ENCODE data around the gene KIAA1958. TPM values are rescaled to one million over a fixed set of nuclear protein-coding genes. Genes with fewer than 3 reads are reported as not detected.
A peak's percentile ranks its signal among the peaks of the same experiment; 100 is the strongest.

Gene KIAA1958
- 1 to 10 TPM in 5 of 6 donors, not detected in 1; 2.0 to 5.3 (median 2.7) TPM for polyA plus RNA-seq (ENCODE audit: low read depth in 6 of 6)

DNA sequence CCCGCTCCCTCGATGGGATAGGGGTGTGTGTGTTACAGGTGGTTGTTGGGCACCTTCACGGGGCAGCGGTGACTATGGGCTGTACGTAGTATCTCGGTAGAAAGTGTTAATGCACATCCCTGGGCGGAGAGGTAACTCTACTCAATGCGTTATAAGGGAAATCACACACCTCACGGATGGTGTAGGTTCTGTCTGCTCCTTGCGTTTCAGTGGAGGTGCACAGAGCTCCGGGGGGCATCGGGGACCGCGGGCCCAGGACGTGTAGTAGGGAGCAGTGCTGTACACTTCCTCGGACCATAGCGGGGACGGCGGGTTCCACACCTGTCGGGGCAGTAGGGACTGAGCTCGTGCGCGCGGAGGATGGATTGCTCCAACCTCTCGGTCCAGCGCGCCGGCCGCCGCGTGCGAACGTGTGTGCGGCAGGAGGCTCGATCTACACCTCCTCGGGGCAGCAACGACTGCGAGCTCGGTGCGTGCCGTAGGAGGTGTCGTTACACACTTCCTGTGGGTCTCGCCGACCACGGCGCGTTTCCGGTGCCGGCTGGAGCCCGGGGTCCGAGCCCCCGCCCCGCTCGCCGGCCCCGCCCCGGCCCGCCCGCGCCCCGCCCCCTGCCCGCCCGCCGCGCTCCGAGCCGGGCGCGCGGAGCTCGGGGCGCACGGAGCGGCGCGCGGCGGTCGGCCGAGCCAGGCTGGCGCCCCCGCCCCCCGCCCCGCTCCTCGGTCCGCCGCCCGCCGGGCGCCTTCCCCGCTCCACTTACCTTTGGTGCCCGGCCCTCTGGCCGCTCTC is at the start of gene KIAA1958:
Gene KIAA1958, plus strand, starts transcription at position 607 of the 787 bp plus-strand sequence. CDS start 87,254 bp downstream, outside the sequence.
- ATAC-seq (ENCODE audit: low read depth in 2 of 2) = peak; percentile 86 to 87
- Mint-ChIP-seq H3K27ac (peak within 1 kb of the TSS; percentile 94 to 99 (median 97)), H3K4me3 (peak within 1 kb of the TSS; percentile 93 to 98 (median 97)), H3K36me3 (no peaks in the 10 kb centered on the region), H3K4me1 (peaks cover 14 to 17% (median 14%) of the 10 kb centered on the region in 3 donors), H3K27me3 (no peaks in the 10 kb centered on the region), H3K9me3 (no peaks in the 10 kb centered on the region)
- DNase-seq = peak; percentile 77

GRCh38 chr9:112437406-112437805 is 49.2 kb upstream of the KIAA1958 start:
- Mint-ChIP-seq H3K27ac (no peak overlapping the region), H3K36me3 (peaks cover 0 to 8% of the 10 kb centered on the region in 2 donors), H3K4me1 (peaks cover 0 to 3% (median 0%) of the 10 kb centered on the region in 3 donors), H3K4me3 (no peak overlapping the region), H3K9me3 (no peaks in the 10 kb centered on the region), H3K27me3 (no peaks in the 10 kb centered on the region)
- no peak for DNase-seq
- ATAC-seq (ENCODE audit: low read depth in 2 of 2) = no peak

DNA sequence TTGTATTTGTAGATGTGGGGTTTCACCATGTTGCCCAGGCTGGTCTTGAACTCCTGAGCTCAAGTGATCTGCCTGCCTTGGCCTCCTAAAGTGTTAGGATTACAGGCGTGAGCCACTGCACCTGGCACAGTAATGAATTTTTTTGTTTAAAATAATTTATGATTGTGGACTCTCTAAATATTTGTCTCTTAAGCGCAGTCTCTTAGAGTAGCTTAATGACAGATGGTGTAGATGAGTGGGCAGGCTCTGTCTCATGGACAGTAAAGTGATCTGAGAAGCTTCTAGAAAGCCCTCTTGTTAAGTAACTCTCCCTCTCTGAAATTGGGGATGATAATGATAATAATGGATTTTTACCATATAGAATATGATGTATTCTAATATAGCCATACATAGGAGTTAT is 47.5 kb upstream of the KIAA1958 start:
- no peak for ATAC-seq (ENCODE audit: low read depth in 2 of 2)
- Mint-ChIP-seq H3K27ac (no peak overlapping the region), H3K27me3 (no peaks in the 10 kb centered on the region), H3K9me3 (no peaks in the 10 kb centered on the region), H3K4me1 (peaks cover 0 to 2% (median 0%) of the 10 kb centered on the region in 3 donors), H3K4me3 (no peak overlapping the region), H3K36me3 (peaks cover 0 to 8% of the 10 kb centered on the region in 2 donors)
- DNase-seq = no peak

- Mint-ChIP-seq H3K27ac (no peak overlapping the region), H3K4me3 (no peak overlapping the region), H3K4me1 (peaks cover 0 to 8% (median 4%) of the 10 kb centered on the region in 3 donors), H3K9me3 (no peaks in the 10 kb centered on the region), H3K27me3 (no peaks in the 10 kb centered on the region), H3K36me3 (peaks cover 0 to 8% of the 10 kb centered on the region in 2 donors)
- no peak for ATAC-seq (ENCODE audit: low read depth in 2 of 2)
- DNase-seq = no peak
Observed at GRCh38 chr9:112439825-112440224, 46.8 kb upstream of the KIAA1958 start.

DNA sequence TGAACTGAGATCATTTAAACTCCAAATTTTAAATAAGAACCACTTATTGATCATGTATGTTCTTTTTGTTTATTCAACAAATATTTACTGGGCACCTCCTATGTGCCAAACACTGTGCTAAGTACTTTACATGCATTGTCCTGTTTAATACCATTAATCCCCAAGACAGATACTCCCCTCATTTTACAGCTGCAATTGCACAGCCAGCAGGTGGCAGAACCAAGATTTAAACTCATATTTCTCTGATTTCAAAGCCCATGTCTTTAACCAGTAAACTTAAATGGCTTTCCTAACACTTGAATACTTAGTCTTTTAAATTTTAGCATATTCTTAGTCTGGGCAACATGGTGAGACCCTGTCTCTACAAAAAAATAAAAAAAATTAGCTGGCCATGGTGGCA is 43.4 kb upstream of the KIAA1958 start:
- Mint-ChIP-seq H3K4me1 (peaks cover 26 to 39% (median 34%) of the 10 kb centered on the region in 3 donors), H3K36me3 (peaks cover 0 to 8% of the 10 kb centered on the region in 2 donors), H3K27me3 (no peaks in the 10 kb centered on the region), H3K9me3 (no peaks in the 10 kb centered on the region), H3K27ac (no peak overlapping the region), H3K4me3 (no peak overlapping the region)
- peak; percentile 11 for DNase-seq
- peak in 1 of 2 donors; percentile 29 for ATAC-seq (ENCODE audit: low read depth in 2 of 2)

DNA sequence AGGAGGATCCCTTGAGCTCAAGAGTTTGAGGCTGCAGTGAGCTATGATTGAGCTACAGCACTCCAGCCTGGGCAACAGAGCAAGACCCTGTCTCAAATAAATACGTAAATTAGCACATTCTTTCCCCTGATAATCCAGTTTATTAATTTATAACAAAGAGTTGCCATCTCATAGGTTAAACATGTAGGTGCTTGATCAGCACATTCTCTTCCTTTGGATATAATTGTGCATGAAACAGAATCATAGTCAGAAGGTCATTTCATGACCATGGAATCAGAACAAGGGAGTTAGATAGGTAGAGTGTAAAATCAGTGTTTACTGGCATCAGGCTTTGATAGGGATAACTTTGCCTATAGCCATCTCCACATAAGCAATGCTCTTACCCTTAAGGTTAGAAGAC is 43.0 kb upstream of the KIAA1958 start:
- Mint-ChIP-seq H3K27me3 (no peaks in the 10 kb centered on the region), H3K4me3 (no peak overlapping the region), H3K9me3 (no peaks in the 10 kb centered on the region), H3K36me3 (peaks cover 0 to 8% of the 10 kb centered on the region in 2 donors), H3K27ac (no peak overlapping the region), H3K4me1 (peaks cover 26 to 39% (median 34%) of the 10 kb centered on the region in 3 donors)
- no peak for DNase-seq
- no peak for ATAC-seq (ENCODE audit: low read depth in 2 of 2)

DNA sequence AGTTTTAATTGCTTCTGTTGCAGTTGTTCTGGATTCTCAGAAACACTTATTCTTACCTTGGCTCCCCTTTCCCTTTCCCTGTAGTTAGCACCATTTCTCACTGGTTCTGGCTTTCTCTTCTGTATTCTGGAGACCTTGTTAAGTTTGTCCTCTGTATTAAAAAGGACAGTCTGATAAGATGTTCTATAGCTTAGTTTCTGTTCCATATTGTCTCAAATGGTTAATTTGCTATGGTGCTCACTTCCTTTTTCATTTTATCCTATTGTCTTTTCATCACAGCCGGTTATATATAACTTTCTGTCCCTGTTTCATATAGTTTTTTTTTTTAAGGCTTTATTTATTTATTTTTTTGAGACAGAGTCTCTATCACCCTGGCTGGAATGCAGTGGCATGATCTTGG is 41.4 kb upstream of the KIAA1958 start:
- Mint-ChIP-seq H3K27ac (peak overlapping the region in 2 of 6 donors; percentile 7 to 33), H3K4me1 (peaks cover 26 to 39% (median 34%) of the 10 kb centered on the region in 3 donors), H3K9me3 (no peaks in the 10 kb centered on the region), H3K27me3 (no peaks in the 10 kb centered on the region), H3K4me3 (peak overlapping the region in 4 of 8 donors; percentile 3 to 41 (median 16)), H3K36me3 (peaks cover 0 to 8% of the 10 kb centered on the region in 2 donors)
- ATAC-seq (ENCODE audit: low read depth in 2 of 2) = peak; percentile 70 to 79
- DNase-seq = peak; percentile 12

DNA sequence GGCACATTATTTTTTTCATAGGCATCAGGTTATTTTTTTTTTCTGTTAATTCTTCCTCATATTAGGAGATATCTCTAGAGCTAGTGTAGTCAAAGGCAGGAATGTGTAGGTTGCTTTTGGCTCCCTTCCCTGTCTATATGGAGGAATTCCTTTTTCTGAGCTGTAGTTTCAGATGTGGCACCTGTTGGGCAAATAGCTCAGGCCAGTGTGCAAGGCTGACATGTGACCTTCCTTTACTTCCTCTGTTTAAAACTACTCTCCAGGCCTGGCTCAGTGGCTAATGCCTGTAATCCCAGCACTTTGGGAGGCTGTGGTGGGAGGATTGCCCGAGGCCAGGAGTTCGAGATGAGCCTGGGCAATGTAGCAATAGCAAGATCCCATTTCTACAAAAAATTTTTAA is 40.5 kb upstream of the KIAA1958 start:
- no peak for ATAC-seq (ENCODE audit: low read depth in 2 of 2)

GRCh38 chr9:112446526-112446925 is 40.1 kb upstream of the KIAA1958 start:
- Mint-ChIP-seq H3K27me3 (no peaks in the 10 kb centered on the region), H3K9me3 (no peaks in the 10 kb centered on the region), H3K36me3 (no peaks in the 10 kb centered on the region), H3K27ac (peak overlapping the region; percentile 4 to 92 (median 63)), H3K4me3 (peak overlapping the region in 6 of 8 donors; percentile 23 to 72 (median 51)), H3K4me1 (peaks cover 29 to 49% (median 43%) of the 10 kb centered on the region in 3 donors)
- no peak for ATAC-seq (ENCODE audit: low read depth in 2 of 2)
- no peak for DNase-seq

More for the DNA sequence above, 40.5 kb upstream of the KIAA1958 start:
- H3K4me3 Mint-ChIP-seq = peak overlapping the region in 7 of 8 donors; percentile 14 to 45 (median 32)
- H3K27me3 Mint-ChIP-seq = no peaks in the 10 kb centered on the region
- peaks cover 26 to 45% (median 38%) of the 10 kb centered on the region in 3 donors for H3K4me1 Mint-ChIP-seq
- H3K27ac Mint-ChIP-seq = peak overlapping the region in 3 of 6 donors; percentile 12 to 88 (median 44)
- peaks cover 0 to 4% of the 10 kb centered on the region in 2 donors for H3K36me3 Mint-ChIP-seq
- DNase-seq = no peak
- H3K9me3 Mint-ChIP-seq = no peaks in the 10 kb centered on the region

GRCh38 chr9:112447283-112447761 is 39.3 kb upstream of the KIAA1958 start:
- ATAC-seq (ENCODE audit: low read depth in 2 of 2) = no peak
- H3K9me3 Mint-ChIP-seq = no peaks in the 10 kb centered on the region
- peaks cover 32 to 53% (median 46%) of the 10 kb centered on the region in 3 donors for H3K4me1 Mint-ChIP-seq

DNA sequence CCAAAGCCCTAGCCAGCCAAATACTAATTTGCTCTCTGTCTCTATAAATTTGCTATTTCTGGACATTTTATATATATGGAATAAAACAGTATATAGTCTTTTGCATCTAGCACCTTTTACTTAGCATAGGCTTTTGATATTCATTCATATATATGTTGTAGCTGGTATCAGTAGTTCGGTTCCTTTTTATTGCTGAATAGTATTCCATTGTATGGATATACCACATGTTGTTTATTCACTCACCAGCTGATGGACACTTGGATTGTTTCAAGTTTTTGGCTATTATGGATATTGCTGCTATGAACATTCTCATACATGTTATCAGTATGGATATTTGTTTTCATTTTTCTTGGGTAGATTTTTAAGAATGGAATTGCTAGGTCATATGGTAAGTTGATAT is 23.8 kb upstream of the KIAA1958 start:
- H3K27ac Mint-ChIP-seq = no peak overlapping the region
- ATAC-seq (ENCODE audit: low read depth in 2 of 2) (no peak), DNase-seq (no peak)
- no peaks in the 10 kb centered on the region for H3K27me3 Mint-ChIP-seq
- H3K9me3 Mint-ChIP-seq = peaks cover 0 to 7% (median 3%) of the 10 kb centered on the region in 7 donors
- H3K36me3 Mint-ChIP-seq = peaks cover 25 to 34% of the 10 kb centered on the region in 2 donors
- no peak overlapping the region for H3K4me3 Mint-ChIP-seq
- H3K4me1 Mint-ChIP-seq = peaks cover 3 to 8% (median 6%) of the 10 kb centered on the region in 3 donors

More at GRCh38 chr9:112447283-112447761, 39.3 kb upstream of the KIAA1958 start:
- H3K27me3 Mint-ChIP-seq = no peaks in the 10 kb centered on the region
- H3K4me3 Mint-ChIP-seq = peak overlapping the region in 6 of 8 donors; percentile 10 to 72 (median 36)
- H3K36me3 Mint-ChIP-seq = no peaks in the 10 kb centered on the region
- peak overlapping the region in 4 of 6 donors; percentile 4 to 63 (median 54) for H3K27ac Mint-ChIP-seq
- no peak for DNase-seq

DNA sequence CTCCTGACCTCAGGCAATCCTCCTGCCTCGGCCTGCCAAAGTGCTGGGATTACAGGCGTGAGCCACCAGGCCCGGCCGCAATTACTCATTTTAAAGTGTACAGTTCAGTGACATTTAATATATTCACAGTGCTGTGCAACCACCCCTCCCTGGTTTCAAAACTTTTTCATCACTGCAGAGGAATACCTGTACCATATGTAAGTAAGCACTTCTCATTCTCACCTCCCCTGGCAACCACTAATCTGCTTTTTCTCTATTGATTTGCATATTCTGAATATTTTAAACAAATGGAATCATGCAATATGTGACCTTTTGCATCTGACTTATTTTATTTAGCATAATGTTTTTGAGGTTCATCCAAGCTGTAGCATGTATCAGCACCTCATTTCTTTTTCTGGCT is 21.3 kb upstream of the KIAA1958 start:
- H3K9me3 Mint-ChIP-seq = peaks cover 0 to 7% (median 3%) of the 10 kb centered on the region in 7 donors
- H3K4me3 Mint-ChIP-seq = no peak overlapping the region
- H3K36me3 Mint-ChIP-seq = peaks cover 25 to 30% of the 10 kb centered on the region in 2 donors
- DNase-seq = no peak
- peaks cover 0 to 4% (median 0%) of the 10 kb centered on the region in 3 donors for H3K4me1 Mint-ChIP-seq
- H3K27ac Mint-ChIP-seq = no peak overlapping the region
- ATAC-seq (ENCODE audit: low read depth in 2 of 2) = no peak
- H3K27me3 Mint-ChIP-seq = no peaks in the 10 kb centered on the region

DNA sequence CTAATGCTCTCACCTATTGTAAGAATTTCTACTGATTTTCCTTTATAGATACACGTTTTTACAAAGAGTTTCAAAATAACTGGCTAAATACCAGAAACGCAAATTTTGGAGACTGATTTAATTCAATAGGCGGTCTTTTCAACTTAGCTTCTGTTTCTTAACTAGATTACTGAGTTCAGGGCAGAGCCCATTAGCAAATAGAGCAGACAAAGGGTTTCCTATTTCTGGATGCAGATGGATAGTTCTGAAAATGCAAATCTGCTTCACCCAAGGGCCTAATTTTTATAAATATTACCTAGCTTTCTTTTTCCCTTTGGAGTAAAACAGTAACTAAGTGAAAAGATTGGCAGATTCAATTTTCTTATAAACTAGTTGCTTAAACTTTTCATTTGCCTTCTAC is 13.6 kb upstream of the KIAA1958 start:
- peaks cover 11 to 16% of the 10 kb centered on the region in 2 donors for H3K36me3 Mint-ChIP-seq
- DNase-seq = no peak
- no peak overlapping the region for H3K4me3 Mint-ChIP-seq
- H3K9me3 Mint-ChIP-seq = peaks cover 1 to 9% (median 4%) of the 10 kb centered on the region in 7 donors
- peaks cover 0 to 4% (median 0%) of the 10 kb centered on the region in 3 donors for H3K4me1 Mint-ChIP-seq
- no peaks in the 10 kb centered on the region for H3K27me3 Mint-ChIP-seq
- ATAC-seq (ENCODE audit: low read depth in 2 of 2) = no peak
- no peak overlapping the region for H3K27ac Mint-ChIP-seq
